ENCODE data around the gene GSTK1.

DNA sequence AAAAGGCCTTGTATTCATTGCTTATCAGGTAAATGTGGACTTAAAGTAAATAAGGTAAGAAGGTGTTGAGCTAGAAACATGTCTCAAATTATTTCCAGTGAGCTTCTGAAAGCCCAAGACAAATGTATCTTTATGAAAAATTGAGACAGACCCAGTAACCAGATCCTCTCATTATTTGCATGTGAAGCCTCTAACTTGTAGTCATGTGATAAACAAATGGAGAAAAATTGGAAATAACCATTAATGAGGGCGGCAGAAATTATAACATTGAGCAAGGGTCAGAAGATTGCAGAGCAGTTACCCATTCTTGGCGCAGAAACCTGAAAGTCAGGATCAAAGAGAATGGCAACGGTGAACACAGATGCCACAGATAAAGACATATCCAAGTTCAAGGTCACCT lies 41.5 kb upstream of the GSTK1 start, which contains the start of gene TAS2R40:
- TF ChIP-seq CTCF (conservative IDR thresholded peaks at IDR 0.05) (no peak), EZH2 (IDR thresholded peaks at IDR 0.05; ENCODE audit: low read depth) (no peak)

Measured in PC-9 (cell line).